Activated CD4-positive, alpha-beta T cell treated with anti-CD3 and anti-CD28 coated beads for 36 hours (primary cell): Measurements from ENCODE around the gene TSSK3. TPM values are rescaled to one million over a fixed set of nuclear protein-coding genes. Genes with fewer than 3 reads are reported as not detected.

Experiments
- ATAC-seq: fragments of 200-7000 bp; cut with Tn5 transposase; one replicate; pipeline ENCODE4 v1.10.0; 2021; ENCODE audit warnings: mild to moderate bottlenecking, moderate library complexity
- CTCF ChIA-PET: fragments of 350-600 bp; sonication (Branson Sonifier 250); formaldehyde crosslinking; loops from one replicate; lab custom pipeline; 2021; ENCODE audit warnings: antibody characterized with exemption; lab: Charles Lee
- POLR2A ChIA-PET: fragments of 350-600 bp; sonication (Branson Sonifier 250); formaldehyde crosslinking; loops from one replicate; lab custom pipeline; 2021; ENCODE audit warnings: antibody characterized with exemption, inconsistent platforms; lab: Charles Lee
- DNase-seq: peaks from one replicate; pipeline ENCODE4 v3.0.0-alpha.2; 2020
- H3K27ac Mint-ChIP-seq: one replicate; pipeline ENCODE4 v1.8.0; 2021; ENCODE audit warnings: mixed read lengths
- H3K27me3 Mint-ChIP-seq: one replicate; pipeline ENCODE4 v1.8.0; 2021; ENCODE audit warnings: mixed read lengths
- H3K36me3 Mint-ChIP-seq: one replicate; pipeline ENCODE4 v1.8.0; 2021; ENCODE audit warnings: low read depth, mixed read lengths
- H3K4me1 Mint-ChIP-seq: one replicate; pipeline ENCODE4 v1.8.0; 2021; ENCODE audit warnings: mixed read lengths
- H3K4me3 Mint-ChIP-seq: one replicate; pipeline ENCODE4 v1.8.0; 2021; ENCODE audit warnings: mild to moderate bottlenecking, moderate library complexity, mixed read lengths
- H3K9me3 Mint-ChIP-seq: one replicate; pipeline ENCODE4 v1.8.0; 2021; ENCODE audit warnings: low read depth, mixed read lengths
- intact Hi-C, 2 experiments: fragments of 100-400 bp; cut with DNase I in 1 of 2; cut with micrococcal nuclease in 1 of 2; formaldehyde crosslinking; loops; one replicate each; pipeline versions ENCODE4 v1.14.2 to v1.15.1; 2022 to 2024; cut with DNase I, micrococcal nuclease
- total RNA-seq, 2 experiments: library from RNA; stranded (reverse); gene quantifications; one replicate each; pipeline ENCODE4 v1.2.3, GENCODE V29; 2021

Gene TSSK3
- total RNA-seq, 2 experiments from 2014 or later: 0.76 to 1.6 TPM

DNA sequence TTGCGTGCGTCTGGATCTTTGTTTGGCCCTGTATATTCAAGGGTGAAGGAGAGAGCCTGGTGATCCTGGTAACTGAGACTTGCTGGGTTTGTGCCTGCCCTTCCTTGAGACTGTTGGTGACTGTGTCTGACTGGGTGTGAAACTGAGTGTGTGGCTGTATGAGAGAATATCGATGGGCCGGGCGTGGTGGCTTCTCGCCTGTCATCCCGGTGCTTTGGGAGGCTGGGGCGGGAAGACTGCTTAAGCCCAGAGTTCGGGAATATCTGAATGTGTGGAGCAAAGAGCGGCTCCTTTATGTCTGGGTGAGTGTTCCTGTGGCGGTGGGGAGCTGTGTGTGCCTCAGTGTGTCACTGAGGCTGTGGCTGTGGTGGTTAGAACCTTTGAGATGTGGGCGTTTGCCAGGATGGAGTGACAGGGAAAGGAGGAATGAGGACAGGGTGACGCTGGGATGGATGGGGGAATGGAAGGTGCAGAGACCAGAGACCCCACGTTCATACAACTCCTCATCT is 23.6 kb upstream of the TSSK3 start:
- Mint-ChIP-seq H3K4me3 (no peak overlapping the region), H3K36me3 (peaks cover 8% of the 10 kb centered on the region), H3K27ac (no peak overlapping the region), H3K4me1 (peaks cover 47% of the 10 kb centered on the region), H3K9me3 (no peaks in the 10 kb centered on the region), H3K27me3 (no peaks in the 10 kb centered on the region)
- CTCF ChIA-PET: interaction anchor here (0.6 kb wide), 1 partner anchor 123 kb away, joined by 3 read pairs; no protein-coding TSS in a partner anchor
- ATAC-seq (no peak), DNase-seq (no peak)
- POLR2A ChIA-PET: interaction anchor here (0.7 kb wide), 1 partner anchor 34 kb away, joined by 3 read pairs; no protein-coding TSS in a partner anchor
- intact Hi-C loops: loop anchor here in 1 of 2 experiments (5.0 kb wide), 1 partner anchor 116 kb away; the partner anchor contains the start of genes EIF3I and TMEM234

DNA sequence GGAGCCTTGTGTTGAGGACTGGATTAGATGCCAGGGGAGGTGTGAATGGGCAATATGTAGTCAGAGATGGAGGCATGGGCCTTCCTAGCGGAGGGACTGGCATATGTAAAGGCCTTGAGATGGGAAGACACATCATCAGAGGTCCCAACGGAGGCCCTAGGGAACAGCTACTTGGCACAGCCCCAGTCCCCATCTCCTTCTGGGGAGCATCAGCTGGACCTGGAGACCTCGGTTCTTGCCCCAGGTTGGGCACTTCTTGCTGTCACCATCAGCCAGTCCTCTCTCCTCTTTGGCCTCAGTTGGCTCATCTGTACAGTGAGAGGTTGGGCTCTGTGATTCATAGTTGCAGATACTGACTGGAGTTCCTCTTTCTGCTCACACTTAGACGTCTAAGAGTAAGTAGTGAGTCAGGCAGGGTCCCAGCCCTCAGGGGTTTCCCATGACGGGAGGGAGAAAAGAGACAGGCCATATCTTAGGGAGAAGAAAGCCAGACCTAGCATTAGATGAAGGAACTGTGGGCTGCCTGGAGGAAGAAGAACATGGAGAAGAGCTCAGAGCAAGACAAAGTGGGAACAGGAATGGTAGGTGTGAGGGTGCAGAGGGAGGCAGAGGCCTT is 22.9 kb upstream of the TSSK3 start:
- CTCF ChIA-PET: interaction anchor here (0.9 kb wide), 1 partner anchor 124 kb away, joined by 4 read pairs; no protein-coding TSS in a partner anchor
- ATAC-seq: peak; percentile 83
- peak; percentile 75 for DNase-seq
- POLR2A ChIA-PET: interaction anchor here (0.5 to 0.7 kb wide), 2 partner anchors 33 to 82 kb away, joined by 3 read pairs; no protein-coding TSS in a partner anchor
- H3K4me3 Mint-ChIP-seq: no peak overlapping the region
- peaks cover 39% of the 10 kb centered on the region for H3K4me1 Mint-ChIP-seq
- H3K9me3 Mint-ChIP-seq: no peaks in the 10 kb centered on the region
- peaks cover 4% of the 10 kb centered on the region for H3K36me3 Mint-ChIP-seq
- intact Hi-C loops: loop anchor here in 1 of 2 experiments (5.0 kb wide), 1 partner anchor 117 kb away; the partner anchor contains the start of genes EIF3I and TMEM234
- no peak overlapping the region for H3K27ac Mint-ChIP-seq
- H3K27me3 Mint-ChIP-seq: no peaks in the 10 kb centered on the region

DNA sequence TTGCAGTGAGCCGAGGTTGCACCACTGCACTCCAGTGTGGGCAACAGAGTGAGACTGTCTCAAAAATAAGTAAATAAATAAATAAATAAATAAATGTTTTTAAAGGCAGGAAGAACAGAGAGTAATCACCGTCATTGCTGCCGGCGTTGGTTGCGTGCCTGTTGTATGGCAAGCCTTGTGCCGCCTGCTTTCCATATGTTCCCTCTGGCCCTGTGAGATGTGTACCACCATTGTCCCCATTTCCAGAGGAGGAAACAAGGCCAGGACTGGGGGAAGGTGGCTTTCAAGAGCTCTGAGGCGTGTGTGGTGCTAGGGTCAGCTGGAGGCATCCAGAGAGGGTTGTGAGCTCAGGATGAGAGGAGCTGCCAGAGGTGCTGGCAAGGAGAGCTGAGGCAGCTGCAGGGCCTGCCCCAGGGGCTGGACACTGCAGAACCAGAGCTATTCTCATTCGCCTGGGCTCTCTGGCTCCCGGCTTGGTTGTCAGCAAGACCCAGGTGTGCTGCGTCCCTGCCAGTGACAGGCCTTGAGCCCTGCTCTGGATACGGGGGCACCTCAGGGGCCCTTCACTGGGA is 21.1 kb upstream of the TSSK3 start:
- Mint-ChIP-seq H3K4me3 (no peak overlapping the region), H3K9me3 (no peaks in the 10 kb centered on the region), H3K27ac (no peak overlapping the region), H3K36me3 (no peaks in the 10 kb centered on the region), H3K4me1 (peaks cover 47% of the 10 kb centered on the region), H3K27me3 (no peaks in the 10 kb centered on the region)
- ChIA-PET POLR2A (no interaction called here), CTCF (interaction anchor here (0.5 to 1.0 kb wide), 2 partner anchors 11 to 122 kb away, joined by 3 to 5 read pairs; no protein-coding TSS in a partner anchor)
- ATAC-seq (no peak), DNase-seq (no peak)
- intact Hi-C loops: no loop called here

DNA sequence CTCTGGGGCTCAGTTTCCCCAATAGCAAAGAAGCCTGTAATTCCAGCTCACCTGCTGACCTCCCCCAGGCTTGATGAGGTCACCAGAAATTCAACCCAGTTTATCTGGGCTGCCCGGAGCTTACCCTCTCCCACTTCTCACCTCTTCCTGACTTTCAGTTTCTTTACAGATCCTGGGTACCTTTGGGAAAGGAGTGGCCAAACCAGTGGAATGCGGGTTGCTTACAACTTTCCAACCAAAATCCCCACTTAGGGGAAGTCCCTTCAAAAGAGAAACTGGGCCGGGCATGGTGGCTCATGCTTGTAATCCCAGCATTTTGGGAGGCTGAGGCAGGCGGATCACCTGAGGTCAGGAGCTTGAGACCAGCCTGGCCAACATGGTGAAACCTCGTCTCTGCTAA is 20.4 kb upstream of the TSSK3 start:
- POLR2A ChIA-PET: no interaction called here

DNA sequence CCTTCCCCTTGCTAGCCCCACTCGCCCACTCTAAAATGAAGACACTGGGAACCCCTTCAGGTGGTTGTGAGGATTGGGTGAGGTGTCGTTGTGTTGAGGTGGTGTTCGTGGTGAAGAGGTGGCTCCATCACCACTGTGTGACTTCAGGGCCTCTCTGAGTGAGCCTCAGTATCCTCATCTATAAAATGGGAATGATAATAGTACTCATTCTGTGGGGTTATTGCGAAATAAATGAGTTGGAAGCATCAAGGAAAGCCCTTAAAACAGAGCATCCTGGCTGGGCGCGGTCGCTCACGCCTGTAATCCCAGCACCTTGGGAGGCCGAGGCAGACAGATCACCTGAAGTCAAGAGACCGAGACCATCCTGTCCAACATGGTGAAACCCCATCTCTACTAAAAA is 19.6 kb upstream of the TSSK3 start:
- intact Hi-C loops: no loop called here
- H3K27ac Mint-ChIP-seq: no peak overlapping the region
- ATAC-seq (no peak), DNase-seq (no peak)
- H3K4me1 Mint-ChIP-seq: peaks cover 38% of the 10 kb centered on the region
- no peaks in the 10 kb centered on the region for H3K36me3 Mint-ChIP-seq
- ChIA-PET CTCF (no interaction called here), POLR2A (no interaction called here)
- H3K27me3 Mint-ChIP-seq: no peaks in the 10 kb centered on the region
- H3K9me3 Mint-ChIP-seq: no peaks in the 10 kb centered on the region
- H3K4me3 Mint-ChIP-seq: no peak overlapping the region

More for the DNA sequence above, 20.4 kb upstream of the TSSK3 start:
- DNase-seq (no peak), ATAC-seq (no peak)
- Mint-ChIP-seq H3K27ac (no peak overlapping the region), H3K27me3 (no peaks in the 10 kb centered on the region), H3K36me3 (no peaks in the 10 kb centered on the region), H3K9me3 (no peaks in the 10 kb centered on the region), H3K4me3 (no peak overlapping the region), H3K4me1 (peaks cover 45% of the 10 kb centered on the region)
- intact Hi-C loops: no loop called here
- CTCF ChIA-PET: no interaction called here

DNA sequence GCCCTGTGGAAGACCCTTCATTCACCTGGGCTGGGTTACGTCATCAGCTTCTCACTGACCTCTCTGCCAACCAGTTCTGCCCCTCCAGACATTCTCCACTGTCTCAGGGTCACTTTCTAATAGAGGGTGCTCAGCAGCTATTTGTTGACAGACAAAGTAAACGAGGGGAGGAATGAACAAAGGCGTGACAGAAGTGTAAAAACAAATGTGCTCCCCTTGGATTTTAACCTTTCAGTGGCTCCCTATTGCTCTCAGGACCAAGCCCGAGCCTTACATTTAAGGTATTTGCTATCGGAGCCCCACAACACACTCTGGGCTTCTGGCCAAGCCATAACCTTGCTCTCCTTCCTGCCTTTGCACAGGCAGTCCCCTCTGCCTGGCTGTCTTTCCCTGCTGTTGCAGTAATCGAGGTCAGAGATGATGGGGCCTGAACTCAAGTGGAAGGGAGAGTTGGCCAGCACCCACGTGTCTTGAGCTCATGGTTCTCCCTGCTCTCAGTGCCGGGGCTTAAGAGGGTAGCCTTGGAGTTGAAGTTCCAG is 17.0 kb upstream of the TSSK3 start:
- H3K27me3 Mint-ChIP-seq: no peaks in the 10 kb centered on the region
- H3K36me3 Mint-ChIP-seq: no peaks in the 10 kb centered on the region
- no peak overlapping the region for H3K4me3 Mint-ChIP-seq
- ATAC-seq: no peak
- no peak for DNase-seq
- CTCF ChIA-PET: interaction anchor here (0.6 to 1.6 kb wide), 6 partner anchors 9 to 652 kb away, joined by 3 to 4 read pairs (median 3); partner anchors contain the start of gene MARCKSL1
- POLR2A ChIA-PET: interaction anchor here (0.6 to 1.3 kb wide), 4 partner anchors 9 to 94 kb away, joined by 3 to 4 read pairs (median 3); partner anchors contain the start of genes LCK and MARCKSL1
- H3K27ac Mint-ChIP-seq: peak overlapping the region; percentile 32
- H3K4me1 Mint-ChIP-seq: peaks cover 31% of the 10 kb centered on the region
- H3K9me3 Mint-ChIP-seq: peaks cover under 1% of the 10 kb centered on the region
- intact Hi-C loops: no loop called here

DNA sequence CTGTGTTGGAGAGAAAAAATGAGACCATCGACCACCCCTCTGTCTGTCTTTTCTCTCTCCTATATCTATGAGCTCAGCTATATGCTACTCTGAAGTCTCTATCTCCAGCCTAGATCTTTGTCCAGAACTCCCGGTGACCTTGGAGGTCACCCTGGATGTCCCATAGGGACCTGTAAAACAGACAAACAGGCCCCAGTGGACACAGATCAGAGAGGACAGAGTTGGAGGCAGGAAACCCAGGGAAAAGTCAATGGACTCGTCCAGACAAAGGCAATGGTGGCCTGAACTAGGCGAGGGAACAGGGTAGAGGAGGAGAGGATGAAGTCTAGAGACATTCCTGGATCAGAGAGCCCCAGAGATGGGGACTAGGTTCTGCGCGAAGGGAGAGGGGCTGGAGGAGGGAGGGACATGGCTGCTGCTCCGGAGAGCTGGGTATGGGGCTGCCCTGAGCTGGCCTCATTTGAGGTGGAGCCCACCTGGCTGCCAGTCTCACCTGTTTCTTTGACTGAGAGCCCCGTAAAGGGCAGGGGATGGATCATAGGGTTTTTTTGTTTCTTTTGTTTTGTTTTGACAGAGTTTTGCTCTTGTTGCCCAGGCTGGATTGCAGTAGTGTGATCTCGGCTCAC is 15.7 kb upstream of the TSSK3 start:
- ChIA-PET POLR2A (no interaction called here), CTCF (interaction anchor here (0.7 kb wide), 1 partner anchor 68 kb away, joined by 3 read pairs; no protein-coding TSS in a partner anchor)
- no peak for DNase-seq
- H3K27me3 Mint-ChIP-seq: no peaks in the 10 kb centered on the region
- H3K27ac Mint-ChIP-seq: no peak overlapping the region
- H3K4me3 Mint-ChIP-seq: no peak overlapping the region
- intact Hi-C loops: no loop called here
- ATAC-seq: no peak
- H3K4me1 Mint-ChIP-seq: peaks cover 37% of the 10 kb centered on the region
- peaks cover 2% of the 10 kb centered on the region for H3K9me3 Mint-ChIP-seq
- H3K36me3 Mint-ChIP-seq: no peaks in the 10 kb centered on the region

DNA sequence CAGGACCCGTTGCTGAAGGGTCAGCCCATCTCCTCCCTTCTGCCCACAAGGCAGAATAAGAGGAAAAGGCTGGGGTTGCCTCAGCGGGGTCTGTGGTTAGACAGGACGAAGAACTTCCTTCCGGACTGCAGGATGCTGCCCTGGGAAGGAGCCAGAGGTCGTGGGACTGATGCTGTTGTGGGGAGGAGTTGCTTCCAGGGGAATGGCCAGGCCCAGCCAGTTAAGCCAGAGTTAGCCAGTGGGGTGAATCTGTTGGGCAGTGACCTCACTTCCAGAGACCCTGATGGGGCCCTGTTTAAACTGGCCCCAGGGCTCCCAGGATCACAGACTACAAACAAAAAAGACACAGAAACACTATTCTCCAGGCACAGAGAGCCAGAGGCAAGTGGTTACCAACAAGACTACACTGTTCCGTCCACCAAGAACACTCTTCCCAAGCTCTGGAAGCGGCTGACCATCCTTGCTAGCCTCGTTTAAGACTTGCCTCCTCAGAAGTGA is 13.1 kb upstream of the TSSK3 start:
- POLR2A ChIA-PET: no interaction called here
- Mint-ChIP-seq H3K27ac (no peak overlapping the region), H3K27me3 (no peaks in the 10 kb centered on the region), H3K4me1 (peaks cover 35% of the 10 kb centered on the region), H3K36me3 (no peaks in the 10 kb centered on the region), H3K4me3 (no peak overlapping the region), H3K9me3 (peaks cover 2% of the 10 kb centered on the region)
- no peak for DNase-seq
- intact Hi-C loops: no loop called here
- CTCF ChIA-PET: interaction anchor here (1.5 kb wide), 1 partner anchor 94 kb away, joined by 3 read pairs; no protein-coding TSS in a partner anchor
- no peak for ATAC-seq

DNA sequence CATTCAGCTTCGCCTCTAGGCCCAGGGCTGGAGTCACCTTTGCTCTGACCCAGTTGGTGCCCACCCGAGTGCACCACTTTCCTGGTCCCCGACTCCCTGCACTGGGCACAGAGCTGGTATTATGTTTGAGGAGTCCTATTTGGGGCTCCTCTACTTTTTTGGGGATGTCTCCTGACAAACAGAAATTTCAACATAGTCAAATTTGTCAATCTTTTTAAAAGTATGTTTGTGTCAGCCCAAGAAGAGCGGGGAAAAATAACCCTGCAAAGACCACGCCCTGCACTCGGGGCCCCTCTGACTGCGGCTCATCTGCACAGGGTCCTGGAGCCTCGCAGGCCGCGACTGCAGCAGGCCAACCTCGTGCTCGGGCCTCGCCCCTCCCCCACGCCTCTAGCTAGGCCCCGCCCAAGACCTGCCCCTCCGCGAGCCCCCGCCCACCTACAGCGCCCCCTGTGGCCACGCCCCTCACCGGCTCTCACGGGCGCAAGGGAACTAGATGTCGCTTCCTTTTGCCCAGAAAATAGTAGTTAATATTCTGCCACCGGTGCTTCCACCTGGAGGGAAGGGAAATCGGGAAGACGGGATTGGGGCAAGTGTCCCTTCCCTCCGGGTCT is 11.4 kb upstream of the TSSK3 start:
- Mint-ChIP-seq H3K4me3 (peak overlapping the region; percentile 73), H3K9me3 (peaks cover 2% of the 10 kb centered on the region), H3K36me3 (no peaks in the 10 kb centered on the region), H3K27me3 (no peaks in the 10 kb centered on the region), H3K4me1 (peaks cover 25% of the 10 kb centered on the region), H3K27ac (peak overlapping the region; percentile 82)
- POLR2A ChIA-PET: interaction anchor here (1.4 kb wide), 2 partner anchors 13 to 15 kb away, joined by 4 to 6 read pairs; partner anchors contain the start of gene MARCKSL1
- CTCF ChIA-PET: interaction anchor here (0.9 to 1.1 kb wide), 3 partner anchors 15 to 109 kb away, joined by 3 to 5 read pairs (median 4); partner anchors contain the start of genes BSDC1 and MARCKSL1
- DNase-seq: peak; percentile 90
- intact Hi-C loops: loop anchor here (1.0 to 2.0 kb wide), 13 partner anchors 15 to 466 kb away; partner anchors contain the start of genes BSDC1 (in 2 of the 2), EIF3I (in 2 of the 2), TMEM234 (in 2 of the 2) and IQCC (in 1 of the 2)
- ATAC-seq: peak; percentile 78
